GM18511 (cell line): ENCODE measurements around the gene LPP.

ENCODE experiments used
- ATAC-seq: cut with Tn5 transposase; IDR thresholded peaks from one replicate; pipeline ENCODE4 v1.9.1; 2021; ENCODE audit warnings: mild to moderate bottlenecking, moderate library complexity; ENCODE audit not compliant: unreplicated experiment

Gene LPP

DNA sequence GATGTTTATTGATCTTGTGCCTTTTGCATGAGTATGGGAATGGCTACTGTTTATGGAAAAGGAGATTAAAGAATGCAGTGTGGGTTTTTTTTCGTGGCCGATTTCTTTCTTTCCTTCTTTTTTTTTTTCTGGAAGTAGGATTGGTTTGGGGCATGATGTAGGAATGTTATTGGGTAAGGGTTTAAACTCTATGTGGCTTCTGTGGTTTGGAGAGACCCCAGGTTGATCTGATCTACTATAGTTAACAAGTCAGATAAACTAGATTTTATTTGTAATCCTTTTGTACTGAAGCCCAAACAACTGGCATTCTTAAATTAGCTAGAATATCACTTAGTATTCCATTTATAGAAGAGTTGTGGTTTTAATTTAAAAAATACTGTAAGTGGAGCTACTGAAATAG lies 304.8 kb downstream of the LPP start:
- no peak for ATAC-seq

DNA sequence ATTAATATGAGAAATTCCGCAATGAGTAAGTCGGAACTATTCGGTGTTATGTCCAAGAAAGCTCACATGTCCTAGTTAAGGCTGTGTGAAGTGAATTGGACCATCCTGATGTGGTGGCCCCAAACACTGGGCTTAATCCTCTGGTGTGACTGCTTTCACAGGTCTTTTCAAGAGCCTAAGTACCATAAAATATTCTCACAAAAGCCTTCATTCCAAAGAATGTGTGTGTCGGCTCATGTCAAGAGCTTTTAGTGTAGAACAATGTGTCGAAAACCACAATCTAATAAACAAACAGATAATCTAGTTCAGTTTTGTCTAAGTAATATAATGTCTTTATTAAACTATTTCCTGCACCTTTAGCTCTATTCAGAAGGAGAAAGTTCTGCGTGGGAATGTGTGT lies 311.4 kb downstream of the LPP start:
- ATAC-seq = no peak

GRCh38 chr3:188468196-188468595 lies 314.2 kb downstream of the LPP start:
- ATAC-seq = no peak

- ATAC-seq = no peak
Observed at GRCh38 chr3:188468662-188469061, 314.7 kb downstream of the LPP start.

- ATAC-seq = no peak
Observed at GRCh38 chr3:188469228-188469885, 315.4 kb downstream of the LPP start.

DNA sequence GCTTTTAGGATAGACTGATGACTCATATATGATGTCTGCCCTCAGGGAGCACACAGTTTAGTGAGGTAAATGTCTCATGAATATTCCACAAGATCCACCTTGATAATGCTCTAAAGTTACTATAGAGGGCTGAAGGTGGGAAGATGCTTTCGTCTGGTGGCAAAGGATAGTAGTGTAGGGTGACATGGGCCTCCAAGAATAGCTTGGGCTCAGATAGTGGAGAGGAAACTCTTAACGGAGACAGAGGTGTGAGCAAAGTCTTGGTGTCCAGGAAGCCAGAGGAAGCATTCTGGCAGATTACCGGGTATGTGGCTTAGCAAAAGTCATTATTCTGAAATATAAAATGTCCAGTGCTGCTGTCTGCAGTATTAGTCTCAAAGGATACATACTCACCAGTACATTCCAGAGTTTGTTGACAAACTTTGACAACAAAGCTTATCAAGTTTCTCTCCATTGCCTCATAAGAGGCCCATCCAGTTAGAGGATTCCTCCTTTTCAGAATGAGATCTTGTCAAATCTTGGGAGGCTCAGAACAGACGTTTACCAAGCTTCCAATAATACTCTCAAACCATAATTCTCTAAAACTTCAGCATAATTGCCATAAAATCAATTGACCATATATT lies 316.7 kb downstream of the LPP start:
- no peak for ATAC-seq

GRCh38 chr3:188471723-188472122 lies 317.8 kb downstream of the LPP start:
- ATAC-seq = no peak

DNA sequence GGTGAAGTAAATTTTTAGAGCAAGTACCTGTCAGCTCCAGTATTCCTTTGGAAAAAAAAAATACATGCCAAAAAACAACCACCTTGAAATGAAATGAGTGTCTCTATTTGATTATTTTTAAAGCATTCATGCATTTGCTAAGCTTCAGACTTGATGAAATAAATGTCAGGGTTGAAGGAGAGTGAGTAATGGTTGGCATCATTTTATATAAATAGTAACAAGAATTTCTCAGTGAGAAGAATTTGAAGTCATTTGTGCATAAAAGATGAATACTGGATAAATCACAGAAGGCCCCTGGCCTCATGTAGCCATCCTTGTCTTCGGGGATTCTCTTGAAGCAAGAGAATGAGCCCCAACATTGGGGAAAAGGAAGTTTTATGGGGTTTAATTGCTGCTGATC lies 318.4 kb downstream of the LPP start:
- no peak for ATAC-seq

DNA sequence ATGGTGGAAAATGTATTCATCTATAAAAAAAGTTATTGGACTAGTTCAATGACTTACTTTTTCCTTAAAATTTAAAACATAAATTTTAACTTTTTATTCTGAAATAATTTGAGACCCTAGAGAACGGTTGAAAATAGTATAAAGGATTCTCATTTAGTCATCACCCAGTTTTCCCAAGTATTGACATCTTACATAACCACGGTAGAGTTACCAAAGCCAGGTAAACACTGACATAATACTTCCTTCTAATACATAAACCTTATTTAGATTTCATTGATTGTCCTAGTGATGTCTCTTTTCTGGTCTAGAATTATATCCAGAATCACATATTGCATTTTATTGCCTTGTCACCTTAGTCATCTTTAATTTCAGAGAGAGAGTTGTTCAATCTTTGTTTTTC lies 319.1 kb downstream of the LPP start:
- ATAC-seq = no peak

- ATAC-seq = no peak
Observed at GRCh38 chr3:188473591-188474288, 319.8 kb downstream of the LPP start.

- no peak for ATAC-seq
Observed at GRCh38 chr3:188476935-188477334, 323.0 kb downstream of the LPP start.

DNA sequence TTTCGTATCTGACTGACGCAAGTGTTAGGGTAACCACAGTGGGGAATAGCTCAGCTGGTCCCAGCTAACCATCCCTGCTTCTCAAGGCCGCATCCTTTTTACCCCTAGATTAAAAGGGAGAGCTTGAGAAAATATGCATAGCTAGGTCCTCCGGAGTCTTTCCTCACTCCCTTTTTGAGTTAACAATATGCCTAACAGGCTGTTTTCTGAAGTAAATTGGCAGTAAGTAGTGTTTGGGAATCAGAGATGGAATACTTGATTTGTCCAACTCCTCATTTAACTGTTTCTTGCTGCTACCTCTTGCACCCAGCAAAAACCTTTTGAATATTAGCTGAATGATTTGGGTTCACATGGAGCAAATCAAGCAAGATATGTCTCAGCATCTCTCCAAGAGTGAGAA lies 326.1 kb downstream of the LPP start:
- ATAC-seq = no peak

GRCh38 chr3:188482929-188483328 lies 329.0 kb downstream of the LPP start:
- ATAC-seq = no peak

DNA sequence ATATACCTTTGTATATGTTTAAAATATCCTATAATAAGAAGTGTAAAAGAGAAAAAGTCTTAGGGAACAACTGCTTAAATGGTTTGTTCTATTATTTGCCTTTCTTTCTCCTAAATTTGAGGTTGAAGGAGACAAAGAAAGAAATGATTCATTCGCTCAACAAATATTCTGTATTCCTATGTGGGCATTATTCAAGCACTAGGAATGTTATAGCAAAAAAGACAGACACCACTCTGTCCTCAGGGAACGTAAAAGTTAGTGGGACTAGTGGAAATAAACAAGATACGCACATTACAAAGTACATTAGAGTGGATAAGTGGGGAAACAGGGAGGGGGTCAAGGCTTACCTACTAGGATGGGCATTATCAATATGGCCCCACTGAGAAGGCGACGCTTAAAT lies 332.2 kb downstream of the LPP start:
- ATAC-seq = no peak

- ATAC-seq = no peak
Observed at GRCh38 chr3:188486952-188487351, 333.0 kb downstream of the LPP start.

- ATAC-seq = no peak
Observed at GRCh38 chr3:188487652-188488051, 333.7 kb downstream of the LPP start.

DNA sequence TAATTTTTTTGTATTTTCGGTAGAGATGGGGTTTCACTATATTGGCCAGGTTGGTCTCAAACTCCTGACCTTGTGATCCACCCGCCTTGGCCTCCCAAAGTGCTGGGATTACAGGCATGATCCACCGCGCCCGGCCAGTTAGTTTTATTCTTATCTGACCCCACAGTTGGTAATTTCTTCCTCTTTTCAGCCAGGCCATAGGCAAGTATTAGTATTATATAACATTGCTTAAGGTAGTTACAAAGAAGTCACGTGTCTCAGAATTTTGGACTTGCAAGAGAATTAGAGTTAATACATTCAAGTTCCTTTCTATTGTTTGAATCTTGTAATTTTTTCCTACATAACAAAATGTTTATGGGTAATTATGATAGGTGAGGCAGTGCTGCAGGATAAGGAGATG lies 334.8 kb downstream of the LPP start:
- no peak for ATAC-seq

DNA sequence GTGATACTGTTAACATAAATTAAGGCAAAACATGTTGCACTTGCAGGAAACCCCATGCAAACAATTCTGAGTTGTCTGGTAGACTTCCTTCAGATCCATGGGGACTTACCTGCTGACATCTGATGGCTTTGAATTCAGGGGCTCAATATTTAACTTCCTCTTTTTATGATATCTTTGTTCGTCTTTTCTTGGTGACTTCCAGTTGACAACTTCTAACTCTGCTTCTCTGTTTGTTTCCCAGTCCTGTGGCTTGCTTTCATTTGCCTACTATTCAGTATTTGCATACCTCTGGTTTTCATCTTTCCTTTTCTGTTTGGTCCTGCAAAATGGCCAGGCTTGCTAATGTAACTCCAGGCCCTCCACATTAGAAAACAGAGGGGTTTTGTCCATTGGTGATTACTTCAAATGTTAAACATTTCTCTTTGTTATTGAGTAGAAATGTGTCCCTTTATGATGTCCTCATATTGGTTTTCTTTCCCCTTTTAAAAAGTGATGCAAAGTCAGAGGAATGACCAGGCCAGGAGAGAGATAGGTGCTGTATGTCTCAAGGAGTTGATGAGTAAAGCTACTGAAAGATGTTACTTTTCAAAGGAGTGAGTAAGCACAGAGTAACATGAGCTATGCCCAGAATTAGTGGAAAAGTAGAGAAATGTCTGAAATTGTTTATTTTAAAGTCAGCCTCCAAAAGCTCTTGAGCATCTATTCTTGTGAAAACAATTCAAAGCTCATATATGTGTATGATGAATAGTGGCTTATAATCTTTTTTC lies 335.9 kb downstream of the LPP start:
- peak; percentile 58 for ATAC-seq

- ATAC-seq = no peak
Observed at GRCh38 chr3:188490416-188490815, 336.5 kb downstream of the LPP start.

DNA sequence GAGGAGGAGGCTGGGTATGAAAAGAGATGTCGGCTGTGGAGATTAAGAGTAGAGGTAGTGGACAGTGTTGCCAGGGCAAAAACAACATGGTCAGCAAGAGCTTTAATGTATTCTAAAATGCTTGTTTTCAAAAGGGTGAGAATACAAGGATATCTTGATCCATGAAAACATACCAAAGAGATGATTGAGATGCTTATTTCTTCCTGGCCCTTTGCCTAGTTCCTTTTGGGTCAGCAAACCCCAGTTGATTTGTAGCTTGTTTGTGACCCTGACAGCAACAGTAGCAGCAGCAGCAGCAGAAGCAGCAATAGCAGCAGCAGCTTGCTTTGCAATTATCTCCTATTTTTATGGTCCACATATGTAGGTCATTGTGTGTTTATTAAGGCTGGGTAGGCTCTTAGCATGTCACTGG lies 337.3 kb downstream of the LPP start:
- ATAC-seq = no peak

- no peak for ATAC-seq
Observed at GRCh38 chr3:188496390-188496789, 342.4 kb downstream of the LPP start.

GRCh38 chr3:188497021-188497420 lies 343.1 kb downstream of the LPP start:
- no peak for ATAC-seq
